ENCODE results near the gene SMARCA2. TPM values are rescaled to one million over a fixed set of nuclear protein-coding genes. Genes with fewer than 3 reads are reported as not detected.

SMARCA2 gene
- total and polyA plus RNA-seq, 9 of the 15 experiments (the other 6 are each of a cell fraction or from before 2014, with no cell fraction given), result 8.0 to 34.8 (median 25.5) TPM

- no peak for TF ChIP-seq DEAF1 (CRISPR knock-in tag; IDR thresholded peaks at IDR 0.05)
- no peak for TF ChIP-seq ZNF197 (CRISPR knock-in tag; IDR thresholded peaks at IDR 0.05; ENCODE audit: low read depth)
- TF ChIP-seq ZNF124 (CRISPR knock-in tag; IDR thresholded peaks at IDR 0.05), result no peak
Measured at GRCh38 chr9:1977026-1977425, 38.1 kb upstream of the SMARCA2 start (continued).

- H2AFZ ChIP-seq (ENCODE audit: low read depth, low read length), result no peak overlapping the region
- H3K9me3 ChIP-seq (replicated peaks; ENCODE audit: control insufficient read depth, insufficient read depth, low read depth, low read length), result no peaks in the 10 kb centered on the region
- H3K36me3 ChIP-seq (ENCODE audit: control insufficient read depth, insufficient read depth, low read length), result no peaks in the 10 kb centered on the region
- no TSS peak for BruUV-seq (replicated peaks)
- H3K9ac ChIP-seq (ENCODE audit: insufficient read depth in 1 of 2, low read depth in 2 of 2, low read length in 2 of 2), result no peak overlapping the region
- WGBS (ENCODE audit: insufficient coverage, low coverage, missing lambda C conversion rate), result 8% methylated on average over 4 of the region's 5 CpGs
- intact Hi-C loops (cut with micrococcal nuclease), result no loop called here
- no peaks in the 10 kb centered on the region for H3K9me1 ChIP-seq (ENCODE audit: control insufficient read depth, insufficient read depth, low read length)
- CTCF ChIA-PET (ENCODE audit: low intra/inter-chr PET ratio), result no interaction called here
- no peaks in the 10 kb centered on the region for H4K20me1 ChIP-seq (replicated peaks; ENCODE audit: control insufficient read depth, insufficient read depth, low read length)
- no peak for ATAC-seq
- H3K79me2 ChIP-seq (ENCODE audit: control insufficient read depth, insufficient read depth, low read length), result no peaks in the 10 kb centered on the region
- no peak for FAIRE-seq
- no peaks in the 10 kb centered on the region; a peak in 2 of 5 replicates for H3K27me3 ChIP-seq (ENCODE audit: control insufficient read depth in 2 of 2, insufficient read depth in 2 of 2, low read length in 2 of 2)
- H3K27ac ChIP-seq (ENCODE audit: extremely low read depth, low read depth, low read length), result no peak overlapping the region
- no peak for DNase-seq (ENCODE audit: extremely low read depth in 1 of 4, low spot score in 3 of 4)
- no peaks in the 10 kb centered on the region for H3K4me1 ChIP-seq (replicated peaks in 1 of 2; ENCODE audit: control insufficient read depth in 2 of 2, insufficient read depth in 2 of 2, low read length in 2 of 2)
- no peak for TF ChIP-seq STAT5A (IDR thresholded peaks at IDR 0.05; ENCODE audit: borderline replicate concordance, low read length)
- TF ChIP-seq ZNF311 (CRISPR knock-in tag; IDR thresholded peaks at IDR 0.05), result no peak
- TF ChIP-seq MEF2D (tag; conservative IDR thresholded peaks at IDR 0.05; ENCODE audit: low read depth), result no peak
- no peak for TF ChIP-seq RBM25 (IDR thresholded peaks at IDR 0.05; ENCODE audit: low read depth, low read length, severe bottlenecking)
- TF ChIP-seq CHD1 (IDR thresholded peaks at IDR 0.05; ENCODE audit: low read length), result no peak
- TF ChIP-seq CREBBP (IDR thresholded peaks at IDR 0.05; ENCODE audit: low read depth, low read length), result no peak
- TF ChIP-seq POLR2H (tag; IDR thresholded peaks at IDR 0.05; ENCODE audit: low read depth), result no peak
- no peak for TF ChIP-seq ZKSCAN1 (IDR thresholded peaks at IDR 0.05; ENCODE audit: low read depth, low read length)
- TF ChIP-seq PHTF2 (CRISPR knock-in tag; IDR thresholded peaks at IDR 0.05), result no peak
- TF ChIP-seq RBFOX2 (IDR thresholded peaks at IDR 0.05; ENCODE audit: low read depth, low read length), result no peak
- no peak for TF ChIP-seq SMARCA5 (IDR thresholded peaks at IDR 0.05)
- no peak for TF ChIP-seq GABPB1 (CRISPR knock-in tag; IDR thresholded peaks at IDR 0.05)
- TF ChIP-seq ELF1 (tag; IDR thresholded peaks at IDR 0.05), result no peak
- TF ChIP-seq BRD4 (IDR thresholded peaks at IDR 0.05), result no peak
- no peak for TF ChIP-seq KLF10 (CRISPR knock-in tag; IDR thresholded peaks at IDR 0.05)
- no peak for TF ChIP-seq CBX5 (IDR thresholded peaks at IDR 0.05; ENCODE audit: borderline replicate concordance, low read depth)
- TF ChIP-seq ESRRA (IDR thresholded peaks at IDR 0.05; ENCODE audit: borderline replicate concordance, low read depth), result no peak
- no peak for TF ChIP-seq JUNB (CRISPR knock-in tag; conservative IDR thresholded peaks at IDR 0.05)
- H3K4me3 ChIP-seq, result no peak overlapping the region
- POLR2A ChIA-PET, result interaction anchor here (0.6 to 1.7 kb wide), 2 partner anchors 16 to 43 kb away, joined by 3 to 5 read pairs; no protein-coding TSS in a partner anchor
- H3K4me2 ChIP-seq (ENCODE audit: insufficient read depth, low read length), result no peak overlapping the region
- in situ Hi-C loops (cut with MboI), result no loop called here
Measured at GRCh38 chr9:1978941-1979340, 36.2 kb upstream of the SMARCA2 start.

All from K562 (cell line).